Kidney (tissue), 14 donors: Measurements from ENCODE around the gene ATP2A3. TPM values are rescaled to one million over a fixed set of nuclear protein-coding genes. Genes with fewer than 3 reads are reported as not detected.

Experiments
- DNase-seq, 5 donors: peaks; one replicate each; pipeline ENCODE4 v3.0.0-alpha.2; 2013 to 2020
- FAIRE-seq: peaks from 2 replicates; lab custom pipeline; 2012; peaks lifted over from hg19 to GRCh38; lab: Jason Lieb, UNC
- H3K27ac ChIP-seq, 2 donors: one replicate each; pipeline ENCODE4 v1.7.0; 2013; ENCODE audit warnings: low read depth in 2 of 2, low read length in 2 of 2, inconsistent platforms in 1 of 2
- H3K27me3 ChIP-seq: one replicate; pipeline ENCODE4 v1.7.1; 2013; ENCODE audit warnings: low read length, inconsistent platforms; ENCODE audit not compliant: control insufficient read depth, insufficient read depth
- H3K36me3 ChIP-seq, 3 donors: one replicate each; pipeline versions ENCODE4 v1.7.0 to v1.7.1; 2013; ENCODE audit warnings: low read length in 3 of 3, control low read depth in 1 of 3, inconsistent platforms in 1 of 3; ENCODE audit not compliant: insufficient read depth in 3 of 3, control insufficient read depth in 2 of 3
- H3K4me1 ChIP-seq, 3 donors: one replicate each; pipeline versions ENCODE4 v1.7.0 to v1.7.1; 2013; ENCODE audit warnings: low read length in 3 of 3, inconsistent platforms in 1 of 3, low read depth in 1 of 3; ENCODE audit not compliant: control insufficient read depth in 2 of 3, insufficient read depth in 2 of 3
- H3K4me3 ChIP-seq, 3 donors: one replicate each; pipeline versions ENCODE4 v1.7.0 to v1.8.1; 2013; ENCODE audit warnings: low read length in 3 of 3, control low read depth in 1 of 3, inconsistent platforms in 1 of 3
- H3K9ac ChIP-seq, 3 donors: one replicate each; pipeline versions ENCODE4 v1.7.0 to v1.7.1; 2013; ENCODE audit warnings: low read length in 3 of 3, control low read depth in 1 of 3, inconsistent platforms in 1 of 3
- H3K9me3 ChIP-seq, 3 donors: one replicate each; pipeline versions ENCODE4 v1.7.0 to v1.7.1; 2013; ENCODE audit warnings: low read length in 3 of 3, control low read depth in 1 of 3, inconsistent platforms in 1 of 3; ENCODE audit not compliant: control insufficient read depth in 2 of 3, insufficient read depth in 1 of 3
- CTCF ChIP-seq: IDR thresholded peaks from 3 replicates; pipeline ENCODE4 v1.5.1; 2012; ENCODE audit warnings: mild to moderate bottlenecking, moderate library complexity, borderline replicate concordance; ENCODE audit not compliant: insufficient read depth; ENCODE audit errors: extremely low read depth
- intact Hi-C: fragments of 100-400 bp; cut with DNase I; formaldehyde crosslinking; loops from one replicate; pipeline ENCODE4 v1.11.1; 2022
- polyA plus RNA-seq: library from polyadenylated mRNA; stranded (reverse); fragments of 350-450 nt; fragmentation: Illumina TruSeq; extraction: RNeasy Lipid Tissue Mini Kit (QIAGEN cat#74804); gene quantifications from one replicate; pipeline ENCODE4 v1.2.3, GENCODE V29; 2014; ENCODE audit warnings: low read depth, low replicate concordance; ENCODE audit not compliant: insufficient read depth
- total RNA-seq: library from RNA; stranded (reverse); fragmentation: NEBNext Ultra II Directional; extraction: Animal tissue kit (Norgen Biotek cat#: 25700); gene quantifications from one replicate; pipeline ENCODE4 v1.2.1, GENCODE V29; 2021
- donor health status: control.
- donor health status: control.
- donor health status: control.
- donor health status: control.
- donor health status: control.
- donor health status: DM: yes; HTN: yes; CAD: no.
- donor health status: Normal renal cell carcinoma (clear cell type).

Gene ATP2A3
- total and polyA plus RNA-seq, 2 donors from 2014 or later: 9.4 to 52.1 TPM

DNA sequence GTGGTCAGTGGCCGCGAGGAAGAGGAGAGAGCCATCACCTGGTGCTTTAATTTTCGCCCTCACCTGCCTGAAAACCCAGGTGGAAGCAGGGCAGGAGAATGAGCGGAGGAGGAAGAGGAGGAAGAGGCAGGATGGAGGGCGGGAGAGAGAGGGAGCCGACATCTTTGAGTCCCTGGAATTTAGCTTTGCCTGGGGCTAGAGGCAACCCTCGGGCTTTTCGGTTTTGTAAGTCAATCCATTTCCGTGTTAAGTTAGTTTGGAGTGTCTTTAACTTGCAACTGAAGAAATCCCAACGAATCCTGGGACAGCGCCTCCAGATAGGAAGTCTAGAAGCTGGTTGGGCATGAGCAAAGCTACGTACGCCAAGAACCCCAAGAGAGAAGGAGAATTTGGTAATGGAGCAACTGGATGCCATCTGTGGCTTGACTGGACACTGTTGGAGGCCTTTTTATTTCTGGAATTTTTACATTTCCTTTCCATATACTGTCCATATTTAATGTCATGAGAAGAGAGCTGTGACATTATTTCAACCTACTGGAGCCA, 36.9 kb upstream of the ATP2A3 start:
- H3K27ac ChIP-seq: no peak overlapping the region
- H3K4me1 ChIP-seq: peaks cover 0 to 5% (median 0%) of the 10 kb centered on the region in 3 donors
- no peak for TF ChIP-seq CTCF
- no peaks in the 10 kb centered on the region for H3K27me3 ChIP-seq
- no peak for FAIRE-seq
- H3K4me3 ChIP-seq: no peak overlapping the region
- H3K36me3 ChIP-seq: peaks cover 0 to 8% (median 0%) of the 10 kb centered on the region in 3 donors
- intact Hi-C loops: loop anchor here (10.0 kb wide), 1 partner anchor 56 kb away; no protein-coding TSS in a partner anchor
- no peak overlapping the region for H3K9ac ChIP-seq
- no peaks in the 10 kb centered on the region for H3K9me3 ChIP-seq
- no peak for DNase-seq

DNA sequence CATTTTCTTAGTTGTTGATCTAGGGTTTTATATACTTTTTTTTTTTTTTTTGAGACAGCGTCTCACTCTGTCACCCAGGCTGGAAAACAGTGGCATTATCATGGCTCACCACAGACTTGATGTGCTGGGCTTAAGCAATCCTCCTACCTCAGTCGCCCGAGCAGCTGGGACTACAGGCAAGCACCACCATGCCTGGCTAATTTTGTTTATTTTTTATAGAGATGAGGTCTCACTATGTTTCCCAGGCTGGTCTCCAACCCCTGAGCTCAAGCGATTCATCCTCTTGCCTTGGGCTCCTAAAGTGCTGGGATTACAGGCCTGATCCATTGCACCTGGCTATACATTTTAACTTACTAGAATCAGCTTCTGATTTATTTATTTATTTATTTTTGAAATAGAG, 34.2 kb upstream of the ATP2A3 start:
- Histone ChIP-seq H3K27ac (no peak overlapping the region), H3K9ac (no peak overlapping the region), H3K4me1 (no peaks in the 10 kb centered on the region), H3K4me3 (no peak overlapping the region), H3K27me3 (no peaks in the 10 kb centered on the region), H3K9me3 (peaks cover 0 to 2% (median 0%) of the 10 kb centered on the region in 3 donors), H3K36me3 (no peaks in the 10 kb centered on the region)
- no peak for DNase-seq
- no peak for TF ChIP-seq CTCF
- intact Hi-C loops: no loop called here
- no peak for FAIRE-seq

- TF ChIP-seq CTCF: no peak
- Histone ChIP-seq H3K9ac (no peak overlapping the region), H3K9me3 (peaks cover 0 to 2% (median 0%) of the 10 kb centered on the region in 3 donors), H3K4me1 (no peaks in the 10 kb centered on the region), H3K27ac (no peak overlapping the region), H3K4me3 (no peak overlapping the region), H3K36me3 (no peaks in the 10 kb centered on the region), H3K27me3 (no peaks in the 10 kb centered on the region)
- intact Hi-C loops: no loop called here
- DNase-seq (no peak), FAIRE-seq (no peak)
Measured at GRCh38 chr17:3995067-3995466, 30.8 kb upstream of the ATP2A3 start.

DNA sequence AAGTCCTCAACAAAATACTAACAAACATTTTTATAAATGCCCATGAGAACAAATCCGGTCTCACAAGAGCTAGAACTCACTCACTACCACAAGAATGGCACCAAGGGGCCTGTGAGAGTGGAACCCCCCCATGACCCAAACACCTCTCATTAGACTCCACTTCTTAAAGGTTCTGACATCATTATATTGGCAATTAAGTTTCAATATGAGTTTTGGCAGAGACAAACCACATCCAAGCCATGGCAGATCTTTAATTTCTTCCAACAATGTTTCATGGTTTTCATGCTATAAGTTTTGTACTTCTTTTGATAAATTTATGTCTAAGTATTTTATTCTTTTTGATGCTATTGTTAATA, 30.0 kb upstream of the ATP2A3 start:
- no peak for DNase-seq
- Histone ChIP-seq H3K36me3 (no peaks in the 10 kb centered on the region), H3K9ac (no peak overlapping the region), H3K4me3 (no peak overlapping the region), H3K27me3 (no peaks in the 10 kb centered on the region), H3K9me3 (peaks cover 0 to 2% (median 0%) of the 10 kb centered on the region in 3 donors), H3K4me1 (peaks cover 0 to 2% (median 0%) of the 10 kb centered on the region in 3 donors), H3K27ac (no peak overlapping the region)
- no peak for FAIRE-seq
- intact Hi-C loops: no loop called here
- TF ChIP-seq CTCF: no peak
